K562 (cell line): ENCODE measurements around the gene NOSIP.

ENCODE experiments used
- CTCF ChIP-seq, 3 experiments: IDR thresholded peaks in 2 of 3; conservative IDR thresholded peaks in 1 of 3; 2 replicates each; pipeline ENCODE4 v1.5.1; 2011 to 2012; ENCODE audit warnings: low read length in 3 of 3, mild to moderate bottlenecking in 3 of 3, control low read depth in 2 of 3, improper control_type of control experiment in 1 of 3, inconsistent platforms in 1 of 3, low read depth in 1 of 3, mixed read lengths in 1 of 3, moderate library complexity in 1 of 3; ENCODE audit not compliant: insufficient read depth in 2 of 3
- E4F1 ChIP-seq: fragments of 250-450 bp; sonication (Bioruptor Pico); IDR thresholded peaks from 2 replicates; pipeline ENCODE4 v1.5.0; 2021; ENCODE audit warnings: mild to moderate bottlenecking, borderline replicate concordance
- FOXK1 ChIP-seq: sonication (generic); formaldehyde crosslinking; IDR thresholded peaks from 2 replicates; pipeline ENCODE4 v1.8.0; 2022; ENCODE audit warnings: missing genetic modification reagents, mild to moderate bottlenecking, borderline replicate concordance
- POLR2A ChIP-seq: fragments of 450-650 bp; conservative IDR thresholded peaks from 2 replicates; pipeline ENCODE4 v1.6.1; 2016
- SIRT6 ChIP-seq: IDR thresholded peaks from one replicate; pipeline ENCODE4 v1.6.1; 2012; ENCODE audit warnings: low read depth, mild to moderate bottlenecking, control low read depth, inconsistent platforms, low read length, moderate library complexity
- SMARCA4 ChIP-seq: fragments of 450-650 bp; IDR thresholded peaks from 2 replicates; pipeline ENCODE4 v1.6.1; 2016
- SPI1 ChIP-seq: IDR thresholded peaks from 2 replicates; pipeline ENCODE4 v1.6.1; 2011; ENCODE audit warnings: low read depth, low read length, control low read depth, borderline replicate concordance
- TAF1 ChIP-seq: IDR thresholded peaks from 2 replicates; pipeline ENCODE4 v1.6.1; 2011; ENCODE audit warnings: mild to moderate bottlenecking, low read length, moderate library complexity; ENCODE audit not compliant: insufficient read depth, control insufficient read depth, severe bottlenecking; ENCODE audit errors: extremely low read depth
- TCF7 ChIP-seq: sonication (generic); IDR thresholded peaks from 2 replicates; pipeline ENCODE4 v1.6.1; 2016; ENCODE audit warnings: antibody characterized with exemption, borderline replicate concordance

GRCh38 chr19:49601482-49602038, 21.2 kb upstream of the NOSIP start:
- TF ChIP-seq CTCF (IDR thresholded peaks at IDR 0.05 in 2 of 3, conservative IDR thresholded peaks at IDR 0.05 in 1 of 3; ENCODE audit: insufficient read depth in 2 of 3, low read depth in 1 of 3, low read length in 3 of 3) (no peak), POLR2A (no peak), TCF7 (no peak), E4F1 (CRISPR knock-in tag) (no peak), SPI1 (no peak), TAF1 (no peak), SMARCA4 (no peak), FOXK1 (CRISPR knock-in tag) (no peak), SIRT6 (no peak)
